HUES48 (cell line): Measurements from ENCODE around the gene NSMF.

ENCODE experiments used
- H3K27ac ChIP-seq: one replicate; pipeline ENCODE4 v1.7.0; 2013; ENCODE audit warnings: low read depth, low read length, inconsistent platforms
- H3K27me3 ChIP-seq: 2 replicates; pipeline ENCODE4 v1.6.1; 2013; ENCODE audit warnings: mild to moderate bottlenecking, low read length; ENCODE audit not compliant: control insufficient read depth, insufficient read depth
- H3K36me3 ChIP-seq: 2 replicates; pipeline ENCODE4 v1.6.1; 2013; ENCODE audit warnings: low read length; ENCODE audit not compliant: control insufficient read depth, insufficient read depth
- H3K4me1 ChIP-seq: 2 replicates; pipeline ENCODE4 v1.6.1; 2013; ENCODE audit warnings: mild to moderate bottlenecking, low read length; ENCODE audit not compliant: control insufficient read depth, insufficient read depth
- H3K4me3 ChIP-seq: 2 replicates; pipeline ENCODE4 v1.5.1; 2013; ENCODE audit warnings: mild to moderate bottlenecking, low read depth, low read length
- H3K9ac ChIP-seq: 2 replicates; pipeline ENCODE4 v1.6.1; 2013; ENCODE audit warnings: mild to moderate bottlenecking, low read depth, low read length, moderate library complexity
- H3K9me3 ChIP-seq: 2 replicates; pipeline ENCODE4 v1.6.1; 2013; ENCODE audit warnings: low read length; ENCODE audit not compliant: control insufficient read depth, insufficient read depth

The NSMF gene

GRCh38 chr9:137499416-137499815 is 40.3 kb upstream of the NSMF start:
- no peak overlapping the region for H3K9ac ChIP-seq
- H3K4me3 ChIP-seq: no peak overlapping the region
- H3K4me1 ChIP-seq: no peaks in the 10 kb centered on the region
- H3K27ac ChIP-seq: no peak overlapping the region
- peaks cover 13% of the 10 kb centered on the region for H3K9me3 ChIP-seq
- H3K36me3 ChIP-seq: no peaks in the 10 kb centered on the region
- no peaks in the 10 kb centered on the region for H3K27me3 ChIP-seq

- Histone ChIP-seq H3K27ac (no peak overlapping the region), H3K9ac (no peak overlapping the region), H3K27me3 (no peaks in the 10 kb centered on the region)
Observed at GRCh38 chr9:137498720-137499150, 39.6 kb upstream of the NSMF start.

GRCh38 chr9:137497921-137498719 is 39.0 kb upstream of the NSMF start:
- Histone ChIP-seq H3K9me3 (peaks cover 11% of the 10 kb centered on the region), H3K27me3 (no peaks in the 10 kb centered on the region), H3K9ac (no peak overlapping the region), H3K4me1 (no peaks in the 10 kb centered on the region), H3K27ac (no peak overlapping the region), H3K36me3 (no peaks in the 10 kb centered on the region), H3K4me3 (no peak overlapping the region)

More at GRCh38 chr9:137498720-137499150, 39.6 kb upstream of the NSMF start:
- no peaks in the 10 kb centered on the region for H3K36me3 ChIP-seq
- H3K4me3 ChIP-seq: no peak overlapping the region
- H3K4me1 ChIP-seq: no peaks in the 10 kb centered on the region
- H3K9me3 ChIP-seq: peaks cover 11% of the 10 kb centered on the region

GRCh38 chr9:137496601-137497375 is 37.7 kb upstream of the NSMF start:
- Histone ChIP-seq H3K27me3 (no peaks in the 10 kb centered on the region), H3K4me3 (no peak overlapping the region), H3K9me3 (peaks cover 3% of the 10 kb centered on the region), H3K36me3 (no peaks in the 10 kb centered on the region), H3K27ac (no peak overlapping the region), H3K4me1 (no peaks in the 10 kb centered on the region), H3K9ac (no peak overlapping the region)

- Histone ChIP-seq H3K4me1 (no peaks in the 10 kb centered on the region), H3K27ac (no peak overlapping the region), H3K4me3 (no peak overlapping the region), H3K9ac (no peak overlapping the region), H3K27me3 (no peaks in the 10 kb centered on the region), H3K36me3 (no peaks in the 10 kb centered on the region), H3K9me3 (peaks cover 2% of the 10 kb centered on the region; the same call in 1 of the 2 replicates)
Observed at GRCh38 chr9:137494550-137495351, 35.6 kb upstream of the NSMF start.

GRCh38 chr9:137494104-137494544 is 35.0 kb upstream of the NSMF start:
- peaks cover 2% of the 10 kb centered on the region; the same call in 1 of the 2 replicates for H3K9me3 ChIP-seq
- no peaks in the 10 kb centered on the region for H3K27me3 ChIP-seq
- no peaks in the 10 kb centered on the region for H3K4me1 ChIP-seq
- no peaks in the 10 kb centered on the region for H3K36me3 ChIP-seq
- no peak overlapping the region for H3K4me3 ChIP-seq
- no peak overlapping the region for H3K27ac ChIP-seq
- no peak overlapping the region for H3K9ac ChIP-seq

GRCh38 chr9:137493364-137494103 is 34.4 kb upstream of the NSMF start:
- no peaks in the 10 kb centered on the region for H3K4me1 ChIP-seq
- H3K9me3 ChIP-seq: peaks cover 2% of the 10 kb centered on the region; the same call in 1 of the 2 replicates
- no peak overlapping the region for H3K27ac ChIP-seq
- H3K9ac ChIP-seq: no peak overlapping the region
- no peaks in the 10 kb centered on the region for H3K36me3 ChIP-seq
- no peaks in the 10 kb centered on the region for H3K27me3 ChIP-seq
- H3K4me3 ChIP-seq: no peak overlapping the region

- no peaks in the 10 kb centered on the region for H3K36me3 ChIP-seq
- H3K9ac ChIP-seq: no peak overlapping the region
- H3K4me3 ChIP-seq: no peak overlapping the region
- no peak overlapping the region for H3K27ac ChIP-seq
- H3K27me3 ChIP-seq: no peaks in the 10 kb centered on the region
- H3K9me3 ChIP-seq: no peaks in the 10 kb centered on the region
- H3K4me1 ChIP-seq: no peaks in the 10 kb centered on the region
Observed at GRCh38 chr9:137492464-137493363, 33.6 kb upstream of the NSMF start.

GRCh38 chr9:137491735-137492432 is 32.8 kb upstream of the NSMF start:
- Histone ChIP-seq H3K27me3 (no peaks in the 10 kb centered on the region), H3K36me3 (no peaks in the 10 kb centered on the region), H3K4me1 (no peaks in the 10 kb centered on the region), H3K4me3 (no peak overlapping the region), H3K9me3 (no peaks in the 10 kb centered on the region), H3K27ac (no peak overlapping the region), H3K9ac (no peak overlapping the region)
